ENCODE data around the gene SCML1. TPM values are rescaled to one million over a fixed set of nuclear protein-coding genes. Genes with fewer than 3 reads are reported as not detected.
A peak's percentile ranks its signal among the peaks of the same experiment; 100 is the strongest.

Gene SCML1
- total RNA-seq, 1 experiment from 2014 or later, result 1.9 TPM

DNA sequence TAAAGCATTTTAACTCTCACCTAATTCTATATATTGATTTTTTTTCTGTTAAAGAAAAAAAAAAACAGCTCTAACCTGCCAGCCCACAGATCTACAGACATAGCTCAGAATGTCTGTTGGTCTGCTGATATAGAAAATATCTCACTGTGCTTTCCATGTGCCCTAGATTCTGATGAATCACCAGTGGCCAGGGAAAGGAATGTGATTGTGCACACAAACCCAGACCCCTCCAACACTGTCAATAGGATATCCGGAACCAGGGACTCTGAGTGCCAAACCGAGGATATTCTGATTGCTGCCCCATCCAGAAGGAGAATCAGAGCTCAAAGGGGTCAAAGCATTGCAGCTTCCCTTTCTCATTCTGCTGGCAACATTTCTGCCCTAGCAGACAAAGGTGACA lies 12.1 kb upstream of the SCML1 start:
- H3K4me3 ChIP-seq (ENCODE audit: insufficient read depth, low read depth, low read length), result no peak overlapping the region
- no peaks in the 10 kb centered on the region for H3K27me3 ChIP-seq (ENCODE audit: control insufficient read depth, insufficient read depth, low read length)
- H3K36me3 ChIP-seq (replicated peaks; ENCODE audit: control insufficient read depth, insufficient read depth, low read length), result no peaks in the 10 kb centered on the region; the same call in 1 of the 2 replicates
- DNase-seq, result no peak

DNA sequence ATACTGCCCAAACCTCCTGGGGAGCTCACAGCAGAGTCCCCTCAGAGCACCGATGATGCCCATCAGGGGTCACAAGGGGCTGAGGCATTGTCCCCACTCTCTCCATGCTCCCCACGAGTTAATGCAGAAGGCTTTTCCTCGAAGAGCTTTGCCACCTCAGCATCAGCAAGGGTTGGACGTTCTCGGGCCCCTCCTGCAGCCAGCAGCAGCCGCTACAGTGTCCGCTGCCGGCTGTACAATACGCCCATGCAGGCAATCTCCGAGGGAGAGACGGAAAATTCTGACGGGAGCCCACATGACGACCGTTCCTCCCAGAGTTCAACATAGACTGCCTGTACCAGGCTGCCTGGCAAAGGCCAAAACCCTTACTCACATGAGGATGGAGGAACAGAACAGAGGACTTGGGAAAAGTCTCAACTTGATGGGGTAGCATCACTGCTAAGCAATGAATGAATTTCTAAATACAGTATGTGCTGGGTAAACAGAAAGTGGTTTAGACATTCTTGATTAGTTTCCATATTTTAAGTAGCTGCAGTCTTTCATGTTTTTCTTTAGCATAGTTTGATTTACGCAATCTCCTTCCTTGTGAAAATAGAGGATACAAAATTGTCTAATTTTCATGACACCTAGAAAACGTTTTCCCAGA lies 5.0 kb upstream of the SCML1 start:
- no peak for DNase-seq
- Histone ChIP-seq H3K27me3 (ENCODE audit: control insufficient read depth, insufficient read depth, low read length) (no peaks in the 10 kb centered on the region), H3K4me3 (ENCODE audit: insufficient read depth, low read depth, low read length) (no peak overlapping the region), H3K36me3 (replicated peaks; ENCODE audit: control insufficient read depth, insufficient read depth, low read length) (no peaks in the 10 kb centered on the region)

DNA sequence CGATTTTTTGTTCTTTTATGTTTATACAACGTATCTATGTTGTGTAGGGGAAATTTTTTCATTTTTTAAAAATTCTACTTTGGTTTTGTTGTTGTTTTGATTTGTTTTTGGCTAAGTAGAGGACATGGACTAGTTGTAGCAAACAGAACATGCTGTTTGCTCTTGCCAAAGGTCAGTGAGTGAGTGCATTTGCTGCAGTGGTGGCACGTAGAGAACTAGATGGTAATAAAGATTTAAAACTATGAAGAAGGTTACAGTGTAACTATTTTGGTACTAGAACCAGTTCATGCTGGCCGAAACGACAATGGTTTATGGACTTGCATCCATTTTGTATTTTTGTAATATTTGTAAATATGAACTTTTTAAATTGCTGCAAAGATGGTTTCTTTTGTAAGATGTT lies 1.9 kb upstream of the SCML1 start:
- no peak overlapping the region for H3K4me3 ChIP-seq (ENCODE audit: insufficient read depth, low read depth, low read length)
- peaks cover 21% of the 10 kb centered on the region for H3K27me3 ChIP-seq (ENCODE audit: control insufficient read depth, insufficient read depth, low read length)
- no peak for DNase-seq
- H3K36me3 ChIP-seq (replicated peaks; ENCODE audit: control insufficient read depth, insufficient read depth, low read length), result no peaks in the 10 kb centered on the region

DNA sequence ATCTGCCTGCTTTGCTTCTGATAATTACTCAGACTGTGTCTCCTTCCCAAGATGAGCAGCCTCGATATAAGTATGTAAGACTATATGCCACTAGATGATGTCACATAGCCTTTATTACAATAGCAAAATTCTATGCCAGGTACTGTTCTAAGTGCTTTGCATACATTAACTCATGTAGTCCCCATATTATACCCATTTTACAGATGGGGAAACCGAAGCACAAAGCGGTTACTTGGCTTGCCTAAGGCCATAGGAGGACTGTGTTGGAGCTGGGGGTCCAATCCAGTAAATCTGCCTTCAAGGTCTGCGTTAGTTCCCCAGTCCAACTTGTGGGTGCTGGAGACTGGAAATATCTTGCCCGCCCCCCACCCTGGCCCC lies 826 bp upstream of the SCML1 start:
- no peak for DNase-seq
- H3K4me3 ChIP-seq (ENCODE audit: insufficient read depth, low read depth, low read length), result peak overlapping the region; percentile 30
- H3K27me3 ChIP-seq (ENCODE audit: control insufficient read depth, insufficient read depth, low read length), result peaks cover 21% of the 10 kb centered on the region
- no peaks in the 10 kb centered on the region for H3K36me3 ChIP-seq (replicated peaks; ENCODE audit: control insufficient read depth, insufficient read depth, low read length)

DNA sequence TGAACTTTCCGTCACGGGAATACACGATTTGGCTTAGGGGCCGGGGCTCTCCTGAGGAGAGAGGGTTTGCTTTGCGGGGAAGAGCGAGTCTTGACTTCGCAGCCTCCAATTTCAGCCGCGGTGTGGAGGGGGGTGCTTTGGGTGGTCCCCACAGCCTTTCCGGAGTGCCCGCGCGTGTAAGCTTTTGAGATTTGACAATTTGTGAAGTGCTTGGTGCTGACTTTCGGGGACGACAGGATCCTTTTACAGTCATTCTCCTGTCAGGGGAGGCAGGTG lies 355 bp downstream of the SCML1 start:
- DNase-seq, result peak; percentile 36
- no peaks in the 10 kb centered on the region for H3K36me3 ChIP-seq (replicated peaks; ENCODE audit: control insufficient read depth, insufficient read depth, low read length)
- peaks cover 21% of the 10 kb centered on the region for H3K27me3 ChIP-seq (ENCODE audit: control insufficient read depth, insufficient read depth, low read length)
- peak overlapping the region; percentile 56 for H3K4me3 ChIP-seq (ENCODE audit: insufficient read depth, low read depth, low read length)

DNA sequence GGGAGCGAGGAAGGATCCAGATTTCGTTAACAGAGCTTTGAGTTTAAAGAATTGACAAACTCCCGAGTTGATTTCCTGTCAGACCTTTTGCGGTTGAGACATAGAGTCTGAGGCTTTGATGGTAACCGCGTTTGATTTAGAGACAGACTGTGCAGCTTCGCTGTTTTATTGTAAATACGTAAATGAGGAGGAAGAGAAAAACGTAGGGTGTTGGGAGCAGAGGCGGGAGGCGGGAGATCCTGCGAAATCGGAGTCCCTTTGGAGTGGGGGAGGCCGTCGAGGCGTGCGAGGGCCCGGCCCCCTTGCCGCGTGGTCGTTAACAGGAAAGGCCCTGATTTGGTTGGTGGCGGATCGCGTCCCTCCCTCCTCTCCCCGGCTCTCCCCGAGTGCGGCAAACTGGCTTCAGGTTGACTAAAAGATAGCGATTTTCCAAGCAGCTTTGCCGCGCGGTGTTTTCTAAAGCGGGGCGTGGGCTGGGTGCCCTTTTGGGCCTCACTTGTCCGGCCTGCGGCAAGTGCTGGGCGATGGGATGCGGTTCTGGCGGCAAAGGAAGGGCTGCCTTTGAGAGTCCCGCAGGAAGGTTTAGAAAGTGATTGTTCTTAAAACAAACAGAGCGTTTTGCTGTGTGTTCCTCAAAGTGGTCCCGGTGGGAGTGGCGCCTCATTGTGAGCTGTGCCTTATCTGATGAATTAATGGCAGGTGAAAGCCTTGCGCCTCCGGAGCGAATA lies 857 bp downstream of the SCML1 start:
- peak overlapping the region; percentile 56 for H3K4me3 ChIP-seq (ENCODE audit: insufficient read depth, low read depth, low read length)
- H3K36me3 ChIP-seq (replicated peaks; ENCODE audit: control insufficient read depth, insufficient read depth, low read length), result no peaks in the 10 kb centered on the region
- peak; percentile 48 for DNase-seq
- H3K27me3 ChIP-seq (ENCODE audit: control insufficient read depth, insufficient read depth, low read length), result peaks cover 21% of the 10 kb centered on the region

DNA sequence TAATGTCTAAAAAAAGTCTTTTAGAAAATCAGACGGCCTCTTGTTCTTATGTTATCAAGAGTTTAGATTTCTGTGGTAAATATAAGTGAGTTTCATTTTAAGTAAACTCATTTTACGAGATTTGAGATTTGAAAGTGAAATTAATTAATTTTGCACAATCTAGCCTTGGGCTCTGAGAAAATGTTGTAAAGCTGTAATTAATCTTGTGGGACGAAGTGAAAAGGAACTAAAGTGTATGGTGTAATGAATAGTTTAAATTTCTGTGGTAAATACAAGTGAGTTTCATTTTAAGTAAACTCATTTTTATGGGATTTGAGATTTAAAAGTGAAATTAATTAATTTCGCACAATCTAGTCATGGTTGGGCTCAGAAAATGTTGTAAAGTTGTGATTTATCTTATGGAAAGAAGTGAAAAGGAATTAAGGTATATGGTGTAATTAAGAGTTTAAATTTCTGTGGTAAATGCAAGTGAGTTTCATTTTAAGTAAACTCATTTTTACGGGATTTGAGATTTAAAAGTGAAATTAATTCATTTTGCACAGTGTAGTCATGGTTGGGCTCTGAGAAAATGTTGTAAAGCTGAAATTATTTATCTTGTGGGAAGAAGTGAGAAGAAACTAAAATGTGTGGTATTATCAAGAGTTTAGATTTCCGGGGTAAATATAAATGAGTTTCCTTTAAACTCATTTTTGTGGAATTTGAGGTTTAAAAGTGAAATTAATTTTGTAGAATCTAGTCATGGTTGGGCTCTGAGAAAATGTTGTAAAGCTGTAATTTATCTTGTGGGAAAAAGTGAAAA lies 1.6 kb downstream of the SCML1 start:
- Histone ChIP-seq H3K4me3 (ENCODE audit: insufficient read depth, low read depth, low read length) (peak overlapping the region; percentile 56; the same call in 1 of the 2 replicates), H3K36me3 (replicated peaks; ENCODE audit: control insufficient read depth, insufficient read depth, low read length) (no peaks in the 10 kb centered on the region), H3K27me3 (ENCODE audit: control insufficient read depth, insufficient read depth, low read length) (peaks cover 21% of the 10 kb centered on the region)
- no peak for DNase-seq

DNA sequence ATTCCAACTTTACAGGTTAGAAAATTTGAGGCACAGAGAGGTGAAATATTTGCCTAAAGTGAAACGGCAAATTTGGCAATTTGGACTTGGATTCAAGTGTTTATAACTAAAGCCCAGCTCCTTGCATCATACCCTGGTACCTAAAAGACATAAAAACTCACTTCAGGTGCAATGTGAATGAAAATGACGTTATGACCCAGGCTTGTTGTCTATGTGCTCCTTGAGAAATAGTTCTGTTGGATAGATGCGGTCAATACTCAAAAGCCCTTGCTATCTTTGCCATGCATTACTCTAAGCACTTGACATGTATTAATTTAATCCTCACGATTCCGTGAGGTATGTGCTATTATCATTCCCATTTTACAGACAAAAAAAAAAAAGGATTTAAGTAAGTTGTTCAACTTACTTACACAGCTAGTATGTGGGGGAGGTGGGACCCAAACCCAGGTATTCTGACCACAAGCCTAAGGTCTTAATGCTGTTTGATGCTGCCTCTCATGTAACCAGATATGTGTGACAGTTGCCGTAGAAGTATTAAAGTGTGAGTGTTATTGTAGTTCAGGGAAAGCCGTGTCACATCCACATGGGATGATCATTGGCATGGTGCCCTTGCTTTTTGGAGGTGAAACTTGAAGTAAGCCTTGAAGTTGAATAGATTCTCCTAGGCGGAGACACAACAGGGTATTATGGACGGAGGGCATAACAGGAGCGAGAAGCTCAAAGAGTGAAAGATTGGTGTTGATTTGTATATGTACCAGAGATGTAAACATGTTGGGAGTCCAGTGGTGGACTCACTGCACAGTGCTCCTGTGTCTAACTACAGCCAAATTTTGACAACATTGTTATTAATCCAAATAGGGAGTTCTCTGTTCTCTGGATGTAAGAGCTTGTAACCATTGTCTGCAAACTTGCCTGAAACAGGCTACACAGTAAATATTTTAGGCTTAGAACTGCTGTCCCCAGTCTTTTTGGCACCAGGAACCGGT lies 3.1 kb downstream of the SCML1 start:
- Histone ChIP-seq H3K4me3 (ENCODE audit: insufficient read depth, low read depth, low read length) (no peak overlapping the region), H3K36me3 (replicated peaks; ENCODE audit: control insufficient read depth, insufficient read depth, low read length) (no peaks in the 10 kb centered on the region), H3K27me3 (ENCODE audit: control insufficient read depth, insufficient read depth, low read length) (peaks cover 21% of the 10 kb centered on the region)
- DNase-seq, result no peak

DNA sequence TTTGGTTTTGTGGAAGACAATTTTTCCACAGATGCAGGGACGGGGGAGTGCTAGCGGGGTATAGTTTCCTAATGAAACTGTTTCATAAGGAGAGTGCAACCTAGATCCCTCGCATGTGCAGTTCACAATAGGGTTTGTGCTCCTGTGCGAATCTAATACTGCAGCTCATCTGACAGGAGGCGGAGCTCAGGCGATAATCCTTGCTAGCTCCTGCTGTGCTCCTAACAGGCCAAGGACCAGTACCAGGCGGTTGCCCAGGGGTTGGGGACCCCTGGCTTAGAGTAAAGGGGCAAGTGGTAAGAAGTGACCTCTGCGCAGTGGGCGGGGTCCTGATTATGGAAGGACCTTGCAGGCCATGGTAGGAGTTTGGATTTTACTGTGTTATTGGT lies 3.8 kb downstream of the SCML1 start:
- DNase-seq, result peak; percentile 31

DNA sequence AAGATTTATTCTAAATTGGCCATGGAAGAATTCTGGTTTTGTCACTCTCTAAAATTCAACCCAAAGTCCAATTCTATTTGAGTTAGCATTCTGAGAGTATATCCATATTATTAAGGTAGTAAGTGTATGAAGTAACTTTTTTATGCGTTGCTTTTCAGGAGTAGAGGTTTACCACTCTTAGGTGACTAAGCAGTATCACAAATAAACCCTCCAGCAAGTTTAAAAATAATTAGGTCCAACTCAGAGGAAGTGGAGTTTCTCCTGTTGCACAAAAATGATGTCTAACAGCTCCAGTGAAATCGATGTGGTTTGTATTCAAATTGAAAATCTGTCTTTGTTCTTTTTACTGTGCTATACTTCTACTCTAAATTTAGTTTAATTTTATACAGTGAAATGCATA lies 6.6 kb downstream of the SCML1 start:
- DNase-seq, result no peak
- Histone ChIP-seq H3K36me3 (replicated peaks; ENCODE audit: control insufficient read depth, insufficient read depth, low read length) (no peaks in the 10 kb centered on the region), H3K4me3 (ENCODE audit: insufficient read depth, low read depth, low read length) (no peak overlapping the region), H3K27me3 (ENCODE audit: control insufficient read depth, insufficient read depth, low read length) (peaks cover 7% of the 10 kb centered on the region)

More for the DNA sequence above, 3.8 kb downstream of the SCML1 start:
- Histone ChIP-seq H3K4me3 (ENCODE audit: insufficient read depth, low read depth, low read length) (no peak overlapping the region), H3K36me3 (replicated peaks; ENCODE audit: control insufficient read depth, insufficient read depth, low read length) (no peaks in the 10 kb centered on the region), H3K27me3 (ENCODE audit: control insufficient read depth, insufficient read depth, low read length) (peaks cover 21% of the 10 kb centered on the region)

DNA sequence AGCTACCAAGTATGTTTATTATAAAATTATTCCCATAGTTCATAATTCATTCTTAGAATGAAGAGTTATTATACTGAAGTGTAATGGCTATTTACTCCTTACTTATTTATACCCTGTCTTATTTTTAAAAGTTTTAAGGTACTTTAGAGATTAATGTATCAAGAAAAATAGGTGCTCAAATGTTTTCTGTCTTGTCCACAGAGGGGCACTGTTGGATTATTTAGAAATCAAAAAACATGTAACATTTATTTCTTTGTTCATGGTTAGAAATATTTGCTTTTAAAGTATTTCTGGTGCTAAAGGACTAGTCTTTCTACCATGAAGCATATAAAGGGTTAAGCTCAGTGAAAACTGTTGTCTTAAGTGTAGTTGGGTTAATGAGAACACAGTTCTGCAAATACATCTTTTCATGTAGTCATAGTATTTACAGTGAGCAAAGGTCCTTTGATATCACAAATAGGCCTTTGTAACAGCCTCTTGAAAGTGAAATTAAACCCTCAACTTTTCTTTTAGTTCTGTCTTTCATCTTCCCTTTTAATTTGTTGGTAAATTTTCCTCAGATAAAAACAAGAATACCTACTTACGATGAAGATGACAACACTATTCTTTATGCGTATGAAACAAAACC lies 7.7 kb downstream of the SCML1 start:
- Histone ChIP-seq H3K4me3 (ENCODE audit: insufficient read depth, low read depth, low read length) (no peak overlapping the region), H3K36me3 (replicated peaks; ENCODE audit: control insufficient read depth, insufficient read depth, low read length) (no peaks in the 10 kb centered on the region), H3K27me3 (ENCODE audit: control insufficient read depth, insufficient read depth, low read length) (peaks cover 1% of the 10 kb centered on the region; the same call in 1 of the 2 replicates)
- no peak for DNase-seq

DNA sequence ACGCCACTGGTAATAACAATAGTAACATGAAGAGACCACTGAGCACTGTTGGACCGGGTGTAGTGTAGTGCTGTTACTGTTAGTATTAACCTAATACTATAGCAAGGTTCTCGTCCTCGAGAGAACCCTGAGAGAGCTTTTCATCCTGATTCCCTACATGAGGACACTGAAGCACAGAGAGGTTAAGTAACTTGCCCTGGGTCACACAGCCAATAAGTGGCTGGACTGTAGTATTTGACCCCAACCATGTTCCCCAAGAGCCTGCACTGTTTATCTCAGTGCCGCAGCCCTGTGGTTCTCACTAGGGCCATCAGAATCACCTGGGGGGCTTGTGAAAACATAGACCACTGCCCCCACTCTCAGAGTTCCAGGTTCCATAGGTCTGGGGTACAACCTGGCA lies 10.4 kb downstream of the SCML1 start:
- no peak for DNase-seq
- Histone ChIP-seq H3K4me3 (ENCODE audit: insufficient read depth, low read depth, low read length) (no peak overlapping the region), H3K27me3 (ENCODE audit: control insufficient read depth, insufficient read depth, low read length) (no peaks in the 10 kb centered on the region), H3K36me3 (replicated peaks; ENCODE audit: control insufficient read depth, insufficient read depth, low read length) (no peaks in the 10 kb centered on the region)

DNA sequence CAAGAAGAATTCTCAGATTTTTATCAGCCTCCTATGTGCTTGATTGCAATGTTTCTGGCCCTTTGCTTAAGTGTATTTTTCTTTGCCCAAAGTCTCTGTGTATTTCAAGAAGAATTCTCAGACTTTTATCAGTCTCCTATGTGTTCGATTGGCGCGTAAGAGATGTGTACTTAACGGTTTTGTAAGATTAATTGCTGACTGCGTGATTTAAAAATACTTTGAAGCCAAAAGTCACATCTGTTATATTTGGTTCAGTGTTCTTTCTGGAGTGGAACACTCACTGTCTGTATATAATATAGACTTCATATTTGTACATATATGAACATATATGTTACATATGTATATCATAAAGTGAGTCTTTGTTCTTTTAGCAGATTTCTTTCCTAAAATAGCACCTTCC lies 11.4 kb downstream of the SCML1 start:
- Histone ChIP-seq H3K36me3 (replicated peaks; ENCODE audit: control insufficient read depth, insufficient read depth, low read length) (no peaks in the 10 kb centered on the region), H3K27me3 (ENCODE audit: control insufficient read depth, insufficient read depth, low read length) (no peaks in the 10 kb centered on the region), H3K4me3 (ENCODE audit: insufficient read depth, low read depth, low read length) (no peak overlapping the region)
- DNase-seq, result no peak

DNA sequence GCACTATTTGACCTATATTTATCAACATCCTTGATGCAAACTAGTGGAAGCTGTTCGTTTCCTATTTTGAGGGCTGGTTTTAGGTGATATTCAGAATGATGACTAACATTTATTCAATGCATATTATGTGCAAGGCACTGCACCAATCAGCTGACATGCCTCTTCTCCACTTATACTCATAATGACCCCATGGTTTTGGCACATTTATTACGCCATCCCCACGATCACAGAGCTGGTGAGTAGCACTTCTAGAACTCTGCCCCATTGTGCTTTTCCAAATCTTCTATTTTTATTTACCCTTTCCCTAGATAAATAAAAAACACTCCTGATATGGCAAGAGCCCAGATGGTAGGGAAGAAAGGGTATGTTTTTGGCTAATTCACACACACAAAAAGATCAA lies 13.1 kb downstream of the SCML1 start:
- Histone ChIP-seq H3K27me3 (ENCODE audit: control insufficient read depth, insufficient read depth, low read length) (no peaks in the 10 kb centered on the region), H3K4me3 (ENCODE audit: insufficient read depth, low read depth, low read length) (no peak overlapping the region), H3K36me3 (replicated peaks; ENCODE audit: control insufficient read depth, insufficient read depth, low read length) (no peaks in the 10 kb centered on the region)
- DNase-seq, result no peak
